IMR-90 (cell line): Measurements from ENCODE around the gene KRT9. TPM values are rescaled to one million over a fixed set of nuclear protein-coding genes. Genes with fewer than 3 reads are reported as not detected.
A peak's percentile ranks its signal among the peaks of the same experiment; 100 is the strongest.

Experiments
- FOS ChIP-seq: fragments of 150-350 bp; IDR thresholded peaks from 2 replicates; pipeline ENCODE4 v1.6.1; 2016; ENCODE audit warnings: low read depth, low read length
- MAZ ChIP-seq: IDR thresholded peaks from 2 replicates; pipeline ENCODE4 v1.6.1; 2012; ENCODE audit warnings: low read depth, mild to moderate bottlenecking, low read length, improper control_type of control experiment, moderate library complexity, borderline replicate concordance
- RCOR1 ChIP-seq: IDR thresholded peaks from 2 replicates; pipeline ENCODE4 v1.6.1; 2012; ENCODE audit warnings: mild to moderate bottlenecking, low read length, improper control_type of control experiment; ENCODE audit not compliant: insufficient replicate concordance
- polyA plus RNA-seq, 3 experiments: library from polyadenylated mRNA; depleted of rRNA; stranded (reverse); fragments of >200 nt; gene quantifications; 2 replicates each; pipeline ENCODE4 v1.2.3, GENCODE V29; 2012; ENCODE audit warnings: low replicate concordance in 1 of 3
- total RNA-seq: library from RNA; depleted of rRNA; stranded (reverse); fragments of >200 nt; gene quantifications from 2 replicates; pipeline ENCODE4 v1.2.3, GENCODE V29; 2012
- TF ChIP-seq, protein P1 (sequence below): conservative IDR thresholded peaks from 2 replicates; pipeline ENCODE4 v1.5.1; 2012; ENCODE audit warnings: mild to moderate bottlenecking, low read depth, low read length, improper control_type of control experiment

The KRT9 gene
- total and polyA plus RNA-seq, 2 of the 4 experiments (the other 2 are of a cell fraction): not detected

DNA sequence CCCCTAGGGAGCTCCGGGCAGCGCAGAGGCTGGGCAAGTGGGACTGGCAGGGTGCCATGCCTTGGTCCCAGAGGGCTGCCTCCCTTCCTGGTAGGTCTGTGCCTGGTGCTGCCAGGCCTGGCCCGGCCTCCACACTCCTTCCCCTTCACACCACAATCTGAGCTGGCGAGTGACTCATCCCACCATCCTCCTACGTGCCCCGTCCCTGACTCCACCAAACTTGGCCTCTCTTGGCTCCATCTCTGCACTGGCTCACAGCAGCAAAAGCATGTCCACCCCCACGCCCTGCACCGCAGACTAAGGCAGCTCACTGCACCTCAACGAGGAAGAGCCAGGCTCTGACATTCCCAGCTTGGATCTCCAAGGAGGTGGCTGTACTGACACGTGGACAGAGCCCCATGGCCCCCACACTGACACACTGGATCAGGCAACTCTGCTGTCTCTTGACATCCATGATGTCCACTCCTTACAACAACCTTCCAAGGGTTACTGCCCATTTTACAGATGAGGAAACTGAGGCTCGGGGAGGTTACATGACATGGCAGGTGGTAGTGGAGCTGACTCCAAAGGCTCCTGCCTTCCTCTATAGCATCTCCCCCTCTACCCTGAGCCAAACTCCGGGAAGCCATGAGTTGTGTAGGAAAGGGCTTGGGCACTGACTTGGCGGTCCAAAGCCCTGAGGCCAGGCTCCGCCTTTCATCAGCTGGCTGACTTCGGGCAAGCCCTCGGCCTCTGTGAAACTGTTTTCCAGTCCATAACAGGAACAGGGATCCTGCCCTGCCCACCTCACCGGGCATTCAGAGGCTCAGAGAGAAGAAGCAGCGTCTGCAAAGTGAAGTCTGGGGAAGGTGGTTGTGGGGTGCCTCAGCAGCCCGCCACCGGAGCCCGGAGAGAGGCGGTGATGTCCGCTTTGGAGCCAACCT is 23.7 kb downstream of the KRT9 start (continued):
- TF ChIP-seq, protein P1, sequence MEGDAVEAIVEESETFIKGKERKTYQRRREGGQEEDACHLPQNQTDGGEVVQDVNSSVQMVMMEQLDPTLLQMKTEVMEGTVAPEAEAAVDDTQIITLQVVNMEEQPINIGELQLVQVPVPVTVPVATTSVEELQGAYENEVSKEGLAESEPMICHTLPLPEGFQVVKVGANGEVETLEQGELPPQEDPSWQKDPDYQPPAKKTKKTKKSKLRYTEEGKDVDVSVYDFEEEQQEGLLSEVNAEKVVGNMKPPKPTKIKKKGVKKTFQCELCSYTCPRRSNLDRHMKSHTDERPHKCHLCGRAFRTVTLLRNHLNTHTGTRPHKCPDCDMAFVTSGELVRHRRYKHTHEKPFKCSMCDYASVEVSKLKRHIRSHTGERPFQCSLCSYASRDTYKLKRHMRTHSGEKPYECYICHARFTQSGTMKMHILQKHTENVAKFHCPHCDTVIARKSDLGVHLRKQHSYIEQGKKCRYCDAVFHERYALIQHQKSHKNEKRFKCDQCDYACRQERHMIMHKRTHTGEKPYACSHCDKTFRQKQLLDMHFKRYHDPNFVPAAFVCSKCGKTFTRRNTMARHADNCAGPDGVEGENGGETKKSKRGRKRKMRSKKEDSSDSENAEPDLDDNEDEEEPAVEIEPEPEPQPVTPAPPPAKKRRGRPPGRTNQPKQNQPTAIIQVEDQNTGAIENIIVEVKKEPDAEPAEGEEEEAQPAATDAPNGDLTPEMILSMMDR: no peak
- TF ChIP-seq FOS (peak; percentile 93), MAZ (peak; percentile 56; the same call in 1 of the 2 replicates), RCOR1 (peak; percentile 89)
